Neural progenitor cell (in vitro differentiated cells): ENCODE results near the gene TSC22D2. TPM values are rescaled to one million over a fixed set of nuclear protein-coding genes. Genes with fewer than 3 reads are reported as not detected.

Experiments
- DNase-seq: peaks from one replicate; pipeline ENCODE4 v3.0.0-alpha.2; 2016; ENCODE audit warnings: low spot score
- H2AFZ ChIP-seq: fragments of 200-600 bp; sonication (generic); replicated peaks from 2 replicates; pipeline ENCODE4 v1.6.1; 2016; ENCODE audit warnings: antibody characterized with exemption
- H3F3A ChIP-seq: fragments of 200-600 bp; sonication (generic); 2 replicates; pipeline ENCODE4 v1.6.1; 2016; ENCODE audit warnings: antibody characterized with exemption, low read depth
- H3K27ac ChIP-seq: fragments of 200-600 bp; sonication (generic); 2 replicates; pipeline ENCODE4 v1.5.1; 2016; ENCODE audit warnings: mild to moderate bottlenecking
- H3K27me3 ChIP-seq: fragments of 200-600 bp; sonication (generic); 2 replicates; pipeline ENCODE4 v1.6.1; 2016; ENCODE audit warnings: mild to moderate bottlenecking, moderate library complexity
- H3K36me3 ChIP-seq: fragments of 200-600 bp; sonication (generic); 2 replicates; pipeline ENCODE4 v1.5.1; 2016
- H3K4me1 ChIP-seq: fragments of 200-600 bp; sonication (generic); 2 replicates; pipeline ENCODE4 v1.6.1; 2016; ENCODE audit warnings: mixed run types
- H3K4me2 ChIP-seq: fragments of 200-600 bp; sonication (generic); 2 replicates; pipeline ENCODE4 v1.6.1; 2016
- H3K4me3 ChIP-seq: fragments of 200-600 bp; sonication (generic); 2 replicates; pipeline ENCODE4 v1.5.1; 2016
- H3K79me2 ChIP-seq: fragments of 200-600 bp; sonication (generic); 2 replicates; pipeline ENCODE4 v1.6.1; 2016; ENCODE audit warnings: low read depth
- H3K9ac ChIP-seq: fragments of 200-600 bp; sonication (generic); 2 replicates; pipeline ENCODE4 v1.6.1; 2016
- H3K9me3 ChIP-seq: fragments of 200-600 bp; sonication (generic); 2 replicates; pipeline ENCODE4 v1.5.1; 2016; ENCODE audit warnings: low read depth
- H4K20me1 ChIP-seq: fragments of 200-600 bp; sonication (generic); 2 replicates; pipeline ENCODE4 v1.6.1; 2016; ENCODE audit warnings: low read depth
- H3K27ac Mint-ChIP-seq: 3 replicates; pipeline ENCODE4 v1.8.0; 2021; ENCODE audit warnings: mixed read lengths
- H3K27me3 Mint-ChIP-seq: 2 replicates; pipeline ENCODE4 v1.8.0; 2022; ENCODE audit warnings: low read depth, mild to moderate bottlenecking, inconsistent platforms, moderate library complexity, mixed read lengths; ENCODE audit not compliant: insufficient read depth
- H3K36me3 Mint-ChIP-seq: 3 replicates; pipeline ENCODE4 v1.8.0; 2021; ENCODE audit warnings: mixed read lengths
- H3K4me1 Mint-ChIP-seq: 3 replicates; pipeline ENCODE4 v1.8.0; 2021; ENCODE audit warnings: mixed read lengths
- H3K4me3 Mint-ChIP-seq: 3 replicates; pipeline ENCODE4 v1.8.0; 2021; ENCODE audit warnings: mild to moderate bottlenecking, moderate library complexity, mixed read lengths
- H3K9me3 Mint-ChIP-seq: 3 replicates; pipeline ENCODE4 v1.8.0; 2020; ENCODE audit warnings: mixed read lengths
- EZH2 ChIP-seq: fragments of 200-600 bp; sonication (generic); IDR thresholded peaks from 2 replicates; pipeline ENCODE4 v1.6.1; 2017; ENCODE audit warnings: antibody characterized with exemption, mild to moderate bottlenecking, moderate library complexity
- EZH2phosphoT487 ChIP-seq: fragments of 200-600 bp; sonication (generic); IDR thresholded peaks from 2 replicates; pipeline ENCODE4 v1.6.1; 2017; ENCODE audit warnings: antibody characterized with exemption
- total RNA-seq: library from RNA; depleted of rRNA; stranded (reverse); fragments of >200 nt; gene quantifications from 2 replicates; pipeline ENCODE4 v1.2.3, GENCODE V29; 2015; ENCODE audit warnings: low replicate concordance
- TF ChIP-seq, protein P1 (sequence below): fragments of 200-600 bp; sonication (generic); IDR thresholded peaks from 2 replicates; pipeline ENCODE4 v1.5.1; 2017; ENCODE audit warnings: antibody characterized with exemption, mild to moderate bottlenecking

TSC22D2 gene
- total RNA-seq, 1 donor from 2014 or later, result 18.7 TPM

DNA sequence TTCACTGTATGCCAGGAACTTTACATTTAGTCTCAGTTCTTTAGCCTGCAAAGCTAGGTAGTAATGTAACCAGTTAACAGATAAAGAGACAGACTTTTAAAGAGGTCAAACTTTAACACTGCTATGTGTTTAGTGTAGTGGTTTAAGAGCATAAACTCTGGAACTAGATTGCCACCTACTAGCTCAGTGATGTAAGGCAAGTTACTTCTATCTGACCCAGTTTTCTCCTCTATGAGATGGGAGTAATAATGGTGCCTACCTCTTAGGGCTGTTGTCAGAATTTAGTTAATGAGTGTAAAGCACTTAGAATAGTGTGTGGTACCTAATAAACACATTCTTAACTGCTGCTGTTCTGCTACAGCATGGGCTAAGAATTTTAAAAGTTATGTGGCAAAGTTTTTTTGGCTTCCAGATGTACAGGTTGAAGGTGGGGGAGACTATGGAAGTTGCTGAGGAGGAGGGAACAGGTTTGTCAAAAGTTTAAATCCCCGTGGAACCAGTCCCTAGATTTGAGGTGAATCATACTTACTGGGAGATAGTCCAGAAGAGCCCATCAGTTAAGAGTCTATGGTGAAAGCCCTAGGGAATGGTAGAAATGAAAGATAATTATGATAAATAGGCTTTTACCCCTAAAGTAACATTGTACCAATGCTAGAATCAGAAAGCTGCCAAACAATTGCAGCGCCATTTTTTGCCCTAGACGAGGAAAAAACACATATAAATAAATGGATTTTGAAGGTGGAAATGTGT lies 13.9 kb downstream of the TSC22D2 start:
- no peaks in the 10 kb centered on the region for H3K27me3 Mint-ChIP-seq
- H3K36me3 Mint-ChIP-seq, result peaks cover 16% of the 10 kb centered on the region
- Histone ChIP-seq H3K9me3 (no peaks in the 10 kb centered on the region), H3K27me3 (no peaks in the 10 kb centered on the region), H3K4me2 (peak overlapping the region; percentile 6), H3K79me2 (peaks cover 98% of the 10 kb centered on the region), H3K4me3 (no peak overlapping the region), H3K4me1 (peaks cover 41% of the 10 kb centered on the region), H3F3A (peaks cover 10% of the 10 kb centered on the region), H4K20me1 (peaks cover 83% of the 10 kb centered on the region), H3K9ac (no peak overlapping the region), H3K36me3 (no peaks in the 10 kb centered on the region), H2AFZ (no peak overlapping the region), H3K27ac (no peak overlapping the region)
- H3K9me3 Mint-ChIP-seq, result no peaks in the 10 kb centered on the region
- TF ChIP-seq, protein P1, sequence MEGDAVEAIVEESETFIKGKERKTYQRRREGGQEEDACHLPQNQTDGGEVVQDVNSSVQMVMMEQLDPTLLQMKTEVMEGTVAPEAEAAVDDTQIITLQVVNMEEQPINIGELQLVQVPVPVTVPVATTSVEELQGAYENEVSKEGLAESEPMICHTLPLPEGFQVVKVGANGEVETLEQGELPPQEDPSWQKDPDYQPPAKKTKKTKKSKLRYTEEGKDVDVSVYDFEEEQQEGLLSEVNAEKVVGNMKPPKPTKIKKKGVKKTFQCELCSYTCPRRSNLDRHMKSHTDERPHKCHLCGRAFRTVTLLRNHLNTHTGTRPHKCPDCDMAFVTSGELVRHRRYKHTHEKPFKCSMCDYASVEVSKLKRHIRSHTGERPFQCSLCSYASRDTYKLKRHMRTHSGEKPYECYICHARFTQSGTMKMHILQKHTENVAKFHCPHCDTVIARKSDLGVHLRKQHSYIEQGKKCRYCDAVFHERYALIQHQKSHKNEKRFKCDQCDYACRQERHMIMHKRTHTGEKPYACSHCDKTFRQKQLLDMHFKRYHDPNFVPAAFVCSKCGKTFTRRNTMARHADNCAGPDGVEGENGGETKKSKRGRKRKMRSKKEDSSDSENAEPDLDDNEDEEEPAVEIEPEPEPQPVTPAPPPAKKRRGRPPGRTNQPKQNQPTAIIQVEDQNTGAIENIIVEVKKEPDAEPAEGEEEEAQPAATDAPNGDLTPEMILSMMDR, result no peak
- no peak for TF ChIP-seq EZH2phosphoT487
- TF ChIP-seq EZH2, result no peak
- DNase-seq, result no peak
- H3K27ac Mint-ChIP-seq, result no peak overlapping the region
- peaks cover 21% of the 10 kb centered on the region for H3K4me1 Mint-ChIP-seq
- H3K4me3 Mint-ChIP-seq, result no peak overlapping the region

DNA sequence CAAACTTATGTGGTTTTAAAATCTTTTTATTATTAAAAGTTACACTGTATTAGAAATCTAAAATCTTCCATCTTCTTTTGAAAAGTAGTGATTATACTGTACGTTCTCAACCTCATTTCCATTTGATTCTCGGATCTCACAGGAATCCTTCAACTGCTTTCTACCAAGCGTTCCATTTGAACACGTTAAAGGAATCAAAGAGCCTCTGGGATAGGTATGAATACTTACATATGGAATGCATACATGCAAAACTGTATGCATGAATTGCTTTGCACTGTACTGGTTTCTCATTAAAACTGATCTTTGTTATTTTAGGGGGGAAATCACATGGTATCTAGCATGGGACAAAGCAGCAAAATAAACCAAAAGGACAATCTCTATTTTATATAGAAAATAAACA lies 14.8 kb downstream of the TSC22D2 start:
- peaks cover 8% of the 10 kb centered on the region for H3K36me3 Mint-ChIP-seq
- H3K4me1 ChIP-seq, result peaks cover 45% of the 10 kb centered on the region
- no peak overlapping the region for H3K9ac ChIP-seq
- DNase-seq, result no peak
- no peaks in the 10 kb centered on the region for H3K27me3 ChIP-seq
- no peaks in the 10 kb centered on the region for H3K36me3 ChIP-seq
- peaks cover 10% of the 10 kb centered on the region for H3F3A ChIP-seq
- peaks cover 83% of the 10 kb centered on the region for H4K20me1 ChIP-seq
- H3K4me2 ChIP-seq, result no peak overlapping the region
- no peak overlapping the region for H2AFZ ChIP-seq
- peaks cover 21% of the 10 kb centered on the region for H3K4me1 Mint-ChIP-seq
- H3K27ac ChIP-seq, result no peak overlapping the region
- H3K27ac Mint-ChIP-seq, result no peak overlapping the region
- no peak overlapping the region for H3K4me3 Mint-ChIP-seq
- no peak overlapping the region for H3K4me3 ChIP-seq
- no peaks in the 10 kb centered on the region for H3K27me3 Mint-ChIP-seq
- H3K9me3 Mint-ChIP-seq, result no peaks in the 10 kb centered on the region
- peaks cover 98% of the 10 kb centered on the region for H3K79me2 ChIP-seq
- no peak for TF ChIP-seq EZH2
- TF ChIP-seq, protein P1, result no peak
- TF ChIP-seq EZH2phosphoT487, result no peak
- H3K9me3 ChIP-seq, result no peaks in the 10 kb centered on the region

DNA sequence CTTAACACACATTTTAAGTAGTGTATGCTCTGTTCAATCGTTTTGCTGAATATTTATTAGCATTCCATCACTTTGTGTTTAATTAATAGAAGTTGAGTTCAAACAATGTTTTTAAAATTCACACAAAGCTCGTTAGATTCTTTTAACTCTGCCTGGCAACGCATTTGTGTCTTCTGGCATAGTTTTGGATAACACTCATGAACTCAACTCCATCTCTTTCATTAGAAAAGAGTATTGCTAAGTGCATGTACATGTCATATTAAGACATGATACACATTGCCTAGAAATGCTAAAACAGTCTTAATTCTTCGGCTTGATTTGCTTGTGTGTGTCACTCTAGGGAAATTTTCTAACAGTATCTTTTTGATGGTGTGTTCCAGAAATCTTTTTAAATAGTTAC lies 15.7 kb downstream of the TSC22D2 start:
- TF ChIP-seq, protein P1, result no peak
- TF ChIP-seq EZH2, result no peak
- TF ChIP-seq EZH2phosphoT487, result no peak
- H3K4me1 Mint-ChIP-seq, result peaks cover 19% of the 10 kb centered on the region
- no peak overlapping the region for H3K27ac Mint-ChIP-seq
- H3K9ac ChIP-seq, result no peak overlapping the region
- H3K79me2 ChIP-seq, result peaks cover 98% of the 10 kb centered on the region
- peaks cover 6% of the 10 kb centered on the region for H3K36me3 Mint-ChIP-seq
- H3K4me3 ChIP-seq, result no peak overlapping the region
- peaks cover 10% of the 10 kb centered on the region for H3F3A ChIP-seq
- H3K36me3 ChIP-seq, result no peaks in the 10 kb centered on the region
- H3K27me3 ChIP-seq, result no peaks in the 10 kb centered on the region
- no peaks in the 10 kb centered on the region for H3K9me3 Mint-ChIP-seq
- H3K4me3 Mint-ChIP-seq, result no peak overlapping the region
- peaks cover 42% of the 10 kb centered on the region for H3K4me1 ChIP-seq
- H3K4me2 ChIP-seq, result no peak overlapping the region
- no peak overlapping the region for H3K27ac ChIP-seq
- no peaks in the 10 kb centered on the region for H3K9me3 ChIP-seq
- H3K27me3 Mint-ChIP-seq, result no peaks in the 10 kb centered on the region
- DNase-seq, result no peak
- peaks cover 82% of the 10 kb centered on the region for H4K20me1 ChIP-seq
- no peak overlapping the region for H2AFZ ChIP-seq
